Right lobe of liver (tissue), 4 donors: ENCODE data around the gene LRG1.

ENCODE experiments used
- CTCF ChIP-seq, 4 donors: fragments of 200-600 bp in 3 of 4; fragments of 450-650 bp in 1 of 4; IDR thresholded peaks; one replicate each; pipeline versions ENCODE4 v1.5.1 to v1.8.0; 2016 to 2022; ENCODE audit warnings: antibody characterized with exemption in 4 of 4, mild to moderate bottlenecking in 2 of 4
- POLR2A ChIP-seq: fragments of 450-650 bp; IDR thresholded peaks from one replicate; pipeline ENCODE4 v1.6.1; 2017; ENCODE audit warnings: antibody characterized with exemption, mild to moderate bottlenecking
- donor health status: DM: no; HTN: no; CAD: no.
- donor health status: DM: no; HTN: no; CAD: no.
- donor health status: DM: no; HTN: yes; CAD: no.

DNA sequence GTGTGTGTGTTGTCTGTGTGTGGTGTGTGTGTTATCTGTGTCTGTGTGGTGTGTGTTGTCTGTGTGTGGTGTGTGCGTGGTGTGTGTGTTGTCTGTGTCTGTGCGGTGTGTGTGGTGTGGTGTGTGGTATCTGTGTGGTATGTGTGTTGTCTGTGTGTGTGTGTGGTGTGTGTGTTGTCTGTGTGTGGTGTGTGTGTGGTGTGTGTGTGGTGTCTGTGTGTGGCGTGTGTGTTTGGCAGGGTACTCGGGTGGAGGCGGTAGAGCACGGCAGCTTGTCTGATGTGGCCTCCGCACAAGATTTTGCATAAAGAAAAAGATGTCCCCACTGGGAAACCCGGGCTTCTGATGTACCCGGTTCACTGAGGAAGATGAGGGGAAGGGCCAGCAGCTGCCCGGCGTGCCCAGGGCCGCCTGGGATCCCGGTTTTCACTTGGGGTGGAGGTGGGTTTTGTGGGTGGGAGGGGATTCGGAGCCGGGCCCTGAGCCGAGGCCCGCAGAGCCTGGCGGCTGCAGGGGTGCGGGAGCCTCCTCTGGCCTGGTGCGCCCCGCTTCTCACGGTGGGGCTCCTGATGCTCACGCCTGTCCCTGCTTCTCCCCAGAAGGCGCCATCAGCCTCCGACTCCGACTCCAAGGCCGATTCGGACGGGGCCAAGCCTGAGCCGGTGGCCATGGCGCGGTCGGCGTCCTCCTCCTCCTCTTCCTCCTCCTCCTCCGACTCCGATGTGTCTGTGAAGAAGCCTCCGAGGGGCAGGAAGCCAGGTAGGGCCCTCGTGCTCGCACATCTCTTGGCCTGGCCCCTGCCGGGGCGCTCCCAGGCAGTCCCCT, 46.5 kb downstream of the LRG1 start:
- TF ChIP-seq CTCF (IDR thresholded peaks at IDR 0.05) (no peak), POLR2A (no peak)
